Activated CD4-positive, alpha-beta T cell treated with anti-CD3 and anti-CD28 coated beads, Interleukin-2, amount 50 U/mL, for 48 hours (primary cell): ENCODE data around the gene FSIP1.

Source experiments
- DNase-seq, 2 experiments: peaks; one replicate each; pipeline ENCODE4 v3.0.0-alpha.2; 2020

FSIP1 gene

GRCh38 chr15:39580117-39580484 is 202.5 kb downstream of the FSIP1 start:
- peak; percentile 92 for DNase-seq

DNA sequence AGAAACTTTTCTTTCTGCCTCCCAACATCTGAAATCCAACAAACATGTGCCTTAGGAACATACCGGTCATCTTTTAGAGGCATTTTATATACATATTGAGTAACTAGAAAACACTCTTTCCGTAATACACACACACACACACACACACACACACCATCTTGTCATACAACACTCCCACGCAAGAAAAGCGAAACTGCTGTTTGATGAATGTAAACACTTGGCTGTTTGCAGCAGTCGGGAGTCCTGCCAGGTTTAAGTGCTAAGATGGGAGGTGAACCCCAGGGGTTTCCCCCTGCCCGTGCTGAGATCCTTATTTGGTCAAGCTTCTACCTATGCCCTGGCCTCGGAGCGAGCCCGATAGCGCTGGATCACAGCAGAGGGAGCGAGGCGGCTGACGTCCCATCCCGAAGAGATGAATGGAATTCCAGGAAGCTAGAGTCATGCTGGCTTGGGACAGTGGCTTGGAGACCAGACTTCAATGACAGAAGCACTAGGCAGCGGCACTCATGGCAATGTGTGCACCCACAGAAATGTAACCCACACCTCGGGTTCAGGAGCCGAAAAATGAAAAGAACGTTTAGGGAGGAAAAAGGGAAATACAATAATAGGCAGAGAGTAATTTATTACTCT is 203.0 kb downstream of the FSIP1 start:
- DNase-seq, result no peak

DNA sequence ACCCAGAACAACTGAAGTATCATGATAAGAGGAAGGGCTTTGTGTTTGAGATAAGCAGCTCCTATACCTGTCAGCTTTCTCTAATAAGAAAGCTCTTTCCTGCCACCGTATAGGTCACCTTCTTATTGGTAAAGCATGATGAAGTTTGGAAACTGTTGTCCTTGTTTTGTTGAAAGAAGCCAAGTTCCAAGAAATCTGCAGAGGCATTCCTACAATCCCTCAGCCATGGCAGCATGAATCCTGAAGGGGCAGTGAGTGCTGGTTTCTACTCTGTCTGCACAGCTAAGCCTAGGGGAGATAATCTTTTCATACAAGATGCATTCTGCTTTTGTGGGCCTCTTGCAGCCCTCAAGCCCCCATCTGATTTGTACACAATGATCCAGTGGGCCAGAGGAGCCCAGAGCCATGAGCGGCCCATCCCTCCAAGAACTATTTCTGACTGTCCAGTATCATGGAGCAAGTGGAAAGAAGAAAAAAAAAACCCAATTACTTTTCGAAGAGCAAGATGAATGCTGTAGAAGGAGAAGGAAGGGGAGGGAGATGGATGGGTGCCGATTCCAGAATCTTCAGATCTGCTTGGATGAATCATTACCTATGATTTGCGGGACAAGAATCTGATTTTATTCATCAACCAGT is 203.7 kb downstream of the FSIP1 start:
- no peak for DNase-seq

GRCh38 chr15:39575180-39575579 is 207.5 kb downstream of the FSIP1 start:
- no peak for DNase-seq

DNA sequence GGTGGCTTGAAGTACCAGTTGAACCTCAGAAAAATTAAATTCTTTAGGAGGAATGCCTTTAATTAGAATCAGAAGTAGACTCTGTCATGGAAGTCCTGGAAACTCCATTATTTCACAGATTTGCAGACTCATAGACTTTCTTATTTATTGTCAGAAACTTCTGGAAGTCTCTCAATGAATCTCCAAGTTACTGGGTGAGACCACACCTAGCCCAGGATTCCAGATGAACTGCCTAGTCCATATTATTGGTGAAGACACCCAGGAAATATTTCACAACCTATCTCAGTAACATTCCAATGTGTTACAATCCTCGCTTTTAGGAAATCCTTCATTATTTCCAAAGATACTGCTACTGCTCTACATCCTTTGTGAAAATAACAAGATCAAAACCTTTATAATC is 208.2 kb downstream of the FSIP1 start:
- DNase-seq, result no peak

- DNase-seq, result no peak
These were observed 208.8 kb downstream of the FSIP1 start for GRCh38 chr15:39573844-39574243.

- no peak for DNase-seq
These were observed 209.4 kb downstream of the FSIP1 start for GRCh38 chr15:39573287-39573686.

DNA sequence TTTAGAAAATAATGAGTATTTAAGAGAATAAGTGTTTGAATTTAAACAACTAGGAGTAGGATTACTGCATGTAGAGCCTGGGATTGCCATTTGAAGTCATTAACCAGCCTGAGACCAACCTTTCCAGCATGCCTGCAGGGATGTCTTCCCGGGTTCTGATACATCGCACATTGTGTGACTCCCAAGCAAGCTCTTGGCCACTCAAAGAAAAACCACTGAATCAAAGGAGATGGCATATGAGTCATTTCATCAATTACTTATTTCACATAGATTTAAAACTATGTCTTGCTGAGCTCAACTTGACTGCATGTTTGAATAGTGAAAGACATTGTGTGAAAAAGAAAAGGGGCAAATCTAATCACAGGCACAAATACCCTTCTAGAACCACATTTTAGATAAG is 216.8 kb downstream of the FSIP1 start:
- no peak for DNase-seq

DNA sequence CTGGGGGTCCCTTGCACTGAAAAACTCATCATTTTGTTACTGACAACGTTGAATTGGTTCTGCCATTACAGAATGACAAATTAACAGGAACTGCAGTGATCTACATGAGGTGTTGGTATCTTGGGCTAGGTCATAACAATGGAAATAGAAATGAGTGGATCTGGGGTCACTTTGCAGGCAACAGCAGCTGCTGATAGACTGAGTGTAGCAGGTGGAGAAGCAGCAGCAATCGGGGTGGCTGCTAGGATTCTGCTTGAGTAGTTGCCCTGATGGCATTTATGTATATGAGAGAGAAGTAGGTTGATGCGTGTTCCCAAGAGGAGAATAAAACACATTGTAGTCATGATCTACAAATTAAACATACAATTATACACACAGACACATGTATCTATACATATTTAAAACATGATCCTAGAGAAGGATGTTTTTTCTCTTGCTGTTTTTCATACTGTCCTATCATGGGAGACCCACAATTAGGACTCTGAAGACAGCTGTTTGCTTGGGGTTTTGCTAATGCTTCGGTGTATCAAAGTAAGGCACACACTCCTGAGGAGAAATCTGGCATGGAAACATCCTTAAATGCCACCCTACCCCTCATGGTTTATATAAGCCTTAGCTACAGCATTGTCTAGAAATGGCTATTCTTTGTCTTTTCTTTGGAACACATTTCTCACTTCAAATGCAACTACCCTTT is 217.5 kb downstream of the FSIP1 start:
- no peak for DNase-seq

GRCh38 chr15:39558421-39558820 is 224.2 kb downstream of the FSIP1 start:
- no peak for DNase-seq

DNA sequence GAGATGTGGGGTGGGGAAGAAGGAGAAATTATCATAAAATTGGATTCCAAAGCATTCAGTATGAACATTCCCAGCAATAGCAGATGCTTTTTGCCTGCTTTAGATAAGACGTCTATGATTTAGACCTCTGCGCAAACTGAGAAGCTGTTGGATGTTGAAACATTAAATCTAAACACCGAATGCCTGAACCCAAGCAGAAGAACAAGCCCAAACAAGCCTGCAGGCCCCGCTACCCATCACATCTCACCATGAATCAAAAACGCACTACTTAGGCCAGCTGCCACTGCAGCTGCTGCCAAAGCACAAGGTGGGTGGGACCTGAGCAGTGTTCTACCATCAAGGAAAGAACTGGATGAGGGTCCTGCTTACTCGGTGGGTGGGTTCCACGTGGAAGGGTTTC is 226.2 kb downstream of the FSIP1 start:
- DNase-seq, result no peak

DNA sequence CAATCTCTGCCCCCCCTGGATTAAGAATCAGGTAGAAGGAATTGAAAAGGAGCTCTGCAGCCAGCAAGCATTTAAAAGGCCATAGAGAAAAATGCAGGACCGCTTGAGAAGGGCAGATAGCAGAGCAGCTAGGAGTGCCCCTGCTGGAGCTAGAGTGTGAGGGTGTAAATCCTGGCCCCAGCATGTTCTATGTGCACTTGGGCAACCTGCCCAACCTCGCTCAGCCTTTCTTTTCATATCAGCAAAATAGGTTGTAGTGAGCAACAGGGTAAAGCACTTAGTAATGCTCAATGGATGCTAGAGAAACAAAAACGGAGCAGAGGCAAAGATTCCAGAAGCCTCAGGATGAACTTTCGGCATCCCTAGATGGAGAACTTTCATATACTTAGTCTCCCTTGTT is 226.8 kb downstream of the FSIP1 start:
- DNase-seq, result no peak

DNA sequence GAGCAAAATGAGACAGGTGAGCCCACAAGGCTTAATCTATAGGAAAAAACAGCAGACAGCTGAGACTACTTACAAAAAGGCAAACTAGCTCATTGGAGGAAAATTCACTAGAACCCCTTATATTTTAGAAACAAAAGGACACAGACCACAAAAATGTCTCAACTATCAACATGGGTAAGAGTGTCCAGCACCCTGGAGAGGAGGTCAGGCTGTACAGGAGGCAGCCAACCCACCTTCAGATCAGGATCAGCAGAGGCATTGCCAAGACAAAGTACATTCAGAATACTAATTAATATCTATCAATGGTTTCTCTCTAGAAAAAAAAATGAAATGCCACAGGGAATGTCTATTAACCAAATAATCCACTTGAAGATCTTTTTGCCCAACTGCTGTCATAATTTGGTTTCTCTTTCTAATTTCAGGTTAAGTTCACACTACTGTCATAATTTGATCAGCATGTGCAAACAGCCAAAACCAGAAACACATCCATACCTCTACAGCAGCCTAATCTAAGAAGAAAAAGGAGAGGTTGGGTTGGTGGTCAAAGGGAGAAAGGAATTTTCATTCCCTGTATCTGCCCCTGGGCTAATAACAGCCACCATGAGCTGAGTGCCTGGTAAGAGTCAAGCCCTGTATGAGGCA is 227.8 kb downstream of the FSIP1 start:
- DNase-seq, result no peak

DNA sequence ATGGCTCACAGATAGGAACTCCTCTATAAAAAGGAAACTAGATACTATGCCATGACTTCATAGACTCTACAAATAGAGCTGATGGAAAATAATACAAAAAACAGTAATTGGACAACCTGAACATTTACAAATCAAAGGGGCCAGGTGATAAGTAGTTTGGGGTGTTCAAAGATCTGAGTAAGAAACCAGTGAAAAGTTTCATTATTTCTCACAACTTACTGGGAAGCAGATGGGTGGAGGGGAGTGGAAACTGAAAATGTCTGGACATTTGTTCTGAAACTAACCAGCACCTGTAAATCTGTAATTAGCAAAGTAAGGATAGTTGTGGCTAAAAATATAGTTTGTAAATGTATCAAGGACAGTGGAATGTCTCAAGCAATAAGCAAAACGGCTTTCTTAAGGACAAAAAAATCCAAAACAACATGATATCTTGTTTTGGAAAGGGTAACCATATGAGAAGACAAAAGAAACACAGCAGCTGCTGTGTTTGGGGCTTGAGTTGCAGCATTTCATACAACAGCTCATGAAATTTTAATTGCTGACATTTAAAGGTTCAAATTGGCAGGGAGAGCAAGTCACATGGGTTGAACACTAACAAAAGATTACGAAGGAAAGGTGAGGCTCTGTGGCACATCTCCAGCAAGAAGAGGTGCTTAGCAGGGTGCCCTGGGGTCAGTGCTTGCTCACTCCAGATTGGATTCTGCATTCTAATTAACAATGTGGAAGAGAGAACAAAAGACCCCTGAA is 228.5 kb downstream of the FSIP1 start:
- DNase-seq, result no peak

DNA sequence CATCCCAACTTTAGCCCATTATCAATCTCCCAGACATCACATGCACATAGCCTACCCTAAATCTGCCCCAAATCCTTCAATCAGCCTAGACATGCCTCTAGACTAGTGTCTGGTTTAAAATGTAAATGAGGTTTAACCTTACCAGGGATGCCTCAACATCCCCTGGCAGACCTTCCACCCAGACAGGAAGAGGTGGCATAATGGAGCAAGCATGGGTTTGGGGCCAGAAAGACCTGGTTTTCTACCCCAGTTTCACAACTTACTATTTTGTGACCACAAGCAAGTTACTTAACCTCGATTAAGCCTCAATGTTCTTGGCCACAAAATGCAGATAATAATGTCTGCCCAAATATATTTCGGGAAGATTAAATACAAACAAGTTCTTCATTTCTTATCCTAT is 230.1 kb downstream of the FSIP1 start:
- DNase-seq, result no peak

DNA sequence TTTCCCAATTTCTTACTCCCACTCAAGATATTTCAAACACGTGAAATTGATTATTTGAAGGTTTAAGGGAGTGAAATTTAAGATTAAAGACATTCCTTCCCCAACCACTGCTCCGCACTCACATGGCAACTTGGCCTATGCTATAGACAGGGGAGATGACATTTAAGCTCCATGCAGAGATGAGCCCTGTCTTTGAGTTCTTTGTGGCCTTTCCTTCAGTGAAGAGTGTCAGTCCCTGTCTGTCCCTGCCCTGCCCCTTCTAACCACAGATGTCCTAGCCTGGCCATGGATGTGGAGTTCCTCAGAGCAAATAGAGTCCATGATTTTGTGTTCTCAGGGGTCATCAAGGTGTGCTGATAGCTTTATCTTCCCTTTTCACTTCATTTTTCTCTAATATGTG is 231.2 kb downstream of the FSIP1 start:
- DNase-seq, result no peak
